ENCODE results near the gene G3BP1. TPM values are rescaled to one million over a fixed set of nuclear protein-coding genes. Genes with fewer than 3 reads are reported as not detected.
"Not testable (repeated sequence)": the region's sequence is repeated elsewhere in the genome, so short reads cannot be mapped to it uniquely, and the experiment has no call there.

Gene G3BP1
- 118 and 194 TPM in 2 replicates for total RNA-seq

- peak within 1 kb of the TSS; percentile 92 for H3K4me3 ChIP-seq (ENCODE audit: low read depth, low read length)
- TF ChIP-seq, protein P1, sequence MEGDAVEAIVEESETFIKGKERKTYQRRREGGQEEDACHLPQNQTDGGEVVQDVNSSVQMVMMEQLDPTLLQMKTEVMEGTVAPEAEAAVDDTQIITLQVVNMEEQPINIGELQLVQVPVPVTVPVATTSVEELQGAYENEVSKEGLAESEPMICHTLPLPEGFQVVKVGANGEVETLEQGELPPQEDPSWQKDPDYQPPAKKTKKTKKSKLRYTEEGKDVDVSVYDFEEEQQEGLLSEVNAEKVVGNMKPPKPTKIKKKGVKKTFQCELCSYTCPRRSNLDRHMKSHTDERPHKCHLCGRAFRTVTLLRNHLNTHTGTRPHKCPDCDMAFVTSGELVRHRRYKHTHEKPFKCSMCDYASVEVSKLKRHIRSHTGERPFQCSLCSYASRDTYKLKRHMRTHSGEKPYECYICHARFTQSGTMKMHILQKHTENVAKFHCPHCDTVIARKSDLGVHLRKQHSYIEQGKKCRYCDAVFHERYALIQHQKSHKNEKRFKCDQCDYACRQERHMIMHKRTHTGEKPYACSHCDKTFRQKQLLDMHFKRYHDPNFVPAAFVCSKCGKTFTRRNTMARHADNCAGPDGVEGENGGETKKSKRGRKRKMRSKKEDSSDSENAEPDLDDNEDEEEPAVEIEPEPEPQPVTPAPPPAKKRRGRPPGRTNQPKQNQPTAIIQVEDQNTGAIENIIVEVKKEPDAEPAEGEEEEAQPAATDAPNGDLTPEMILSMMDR (conservative IDR thresholded peaks at IDR 0.05; ENCODE audit: low read depth, low read length), result peak; percentile 74
These were observed at the start of gene G3BP1 for GRCh38 chr5:151771259-151772028. Gene G3BP1, plus strand, starts transcription at chr5:151771954. Its CDS starts 14,667 bp downstream, at chr5:151786621.

GRCh38 chr5:151722546-151722945 lies 49.2 kb upstream of the G3BP1 start:
- DNase-seq (ENCODE audit: low read depth), result no peak
- no peak overlapping the region for H3K4me3 ChIP-seq (ENCODE audit: low read depth, low read length)
- TF ChIP-seq, protein P1 (conservative IDR thresholded peaks at IDR 0.05; ENCODE audit: low read depth, low read length), result no peak

More at GRCh38 chr5:151771259-151772028, at the start of gene G3BP1:
- DNase-seq (ENCODE audit: low read depth), result peak; percentile 100

GRCh38 chr5:151724360-151724759 lies 47.4 kb upstream of the G3BP1 start:
- TF ChIP-seq, protein P1 (conservative IDR thresholded peaks at IDR 0.05; ENCODE audit: low read depth, low read length), result no peak
- no peak overlapping the region for H3K4me3 ChIP-seq (ENCODE audit: low read depth, low read length)
- no peak for DNase-seq (ENCODE audit: low read depth)

GRCh38 chr5:151729597-151729996 lies 42.2 kb upstream of the G3BP1 start:
- not testable (repeated sequence) for H3K4me3 ChIP-seq (ENCODE audit: low read depth, low read length); DNase-seq (ENCODE audit: low read depth)

DNA sequence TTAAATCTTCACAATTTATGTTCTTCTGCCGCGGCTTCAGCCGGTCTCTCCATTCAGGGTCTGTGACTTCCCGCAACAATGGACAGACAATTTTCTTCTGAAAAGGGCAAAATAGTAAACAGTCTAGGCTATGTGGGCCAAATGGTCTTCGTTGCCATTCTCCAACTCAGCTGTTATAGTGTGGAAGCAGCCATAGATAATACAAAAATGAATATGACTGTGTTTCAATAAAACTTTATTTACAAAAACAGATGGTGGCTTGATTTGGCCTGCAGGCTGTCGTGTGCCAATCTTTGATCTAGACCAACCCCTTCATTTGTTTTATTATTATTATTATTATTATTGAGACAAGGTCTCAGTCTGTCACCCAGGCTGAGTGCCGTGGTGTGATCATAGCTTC lies 41.4 kb upstream of the G3BP1 start:
- DNase-seq (ENCODE audit: low read depth), result no peak
- TF ChIP-seq, protein P1 (conservative IDR thresholded peaks at IDR 0.05; ENCODE audit: low read depth, low read length), result no peak

DNA sequence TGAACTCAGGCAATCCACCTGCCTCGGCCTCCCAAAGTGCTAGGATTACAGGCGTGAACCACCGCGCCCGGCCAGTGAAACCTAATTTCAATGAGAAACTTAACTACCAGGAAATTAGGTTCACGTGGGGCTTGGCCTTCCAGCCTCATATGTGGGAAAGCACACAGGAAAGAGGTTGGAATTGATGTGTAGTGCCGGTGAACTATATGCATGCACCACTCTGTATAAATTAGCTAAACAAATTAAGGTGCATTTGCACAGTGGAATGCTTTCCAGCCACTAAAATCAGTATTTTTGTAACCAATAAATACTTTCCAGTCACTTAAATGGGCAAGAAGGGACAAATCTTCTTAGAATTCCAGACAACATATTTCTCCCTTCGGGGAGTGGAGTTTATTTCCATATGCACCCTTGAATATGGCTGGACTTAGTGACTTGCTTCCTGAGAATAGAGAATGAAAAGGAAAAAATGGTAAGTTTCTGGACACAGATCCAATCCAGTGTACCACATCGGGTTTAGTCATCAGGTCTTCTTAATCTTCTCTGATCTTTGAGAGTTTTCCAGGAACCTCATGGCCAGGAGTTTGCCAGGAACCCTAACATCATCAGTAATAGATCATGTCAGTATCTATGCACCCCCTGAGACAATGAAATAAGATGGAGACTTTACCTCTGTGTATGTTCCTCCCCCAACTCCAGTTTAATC lies 38.2 kb upstream of the G3BP1 start:
- DNase-seq (ENCODE audit: low read depth), result no peak
- TF ChIP-seq, protein P1 (conservative IDR thresholded peaks at IDR 0.05; ENCODE audit: low read depth, low read length), result no peak
- H3K4me3 ChIP-seq (ENCODE audit: low read depth, low read length), result no peak overlapping the region

More for the DNA sequence above, 41.4 kb upstream of the G3BP1 start:
- H3K4me3 ChIP-seq (ENCODE audit: low read depth, low read length), result no peak overlapping the region

DNA sequence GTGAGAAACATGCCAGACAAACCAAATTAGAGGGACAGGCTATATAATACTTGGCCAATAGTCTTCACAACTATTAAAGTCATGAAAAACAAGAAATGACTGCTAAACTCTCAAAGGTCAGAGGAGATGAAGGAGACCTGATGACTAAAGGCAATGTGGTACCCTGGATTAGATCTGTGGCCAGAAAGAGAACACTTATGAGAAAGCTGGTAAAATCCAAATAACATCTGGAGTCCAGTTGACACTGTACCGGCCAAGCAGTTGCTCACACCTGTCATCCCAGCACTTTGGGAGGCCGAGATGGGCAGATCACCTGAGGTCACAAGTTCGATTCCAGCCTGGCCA lies 37.7 kb upstream of the G3BP1 start:
- TF ChIP-seq, protein P1 (conservative IDR thresholded peaks at IDR 0.05; ENCODE audit: low read depth, low read length), result no peak
- no peak for DNase-seq (ENCODE audit: low read depth)

More for the DNA sequence above, 37.7 kb upstream of the G3BP1 start:
- H3K4me3 ChIP-seq (ENCODE audit: low read depth, low read length), result no peak overlapping the region
